ENCODE results near the gene LYZL4. TPM values are rescaled to one million over a fixed set of nuclear protein-coding genes. Genes with fewer than 3 reads are reported as not detected.
A peak's percentile ranks its signal among the peaks of the same experiment; 100 is the strongest.

The LYZL4 gene
- total and polyA plus RNA-seq, 3 experiments from 2014 or later: not detected

DNA sequence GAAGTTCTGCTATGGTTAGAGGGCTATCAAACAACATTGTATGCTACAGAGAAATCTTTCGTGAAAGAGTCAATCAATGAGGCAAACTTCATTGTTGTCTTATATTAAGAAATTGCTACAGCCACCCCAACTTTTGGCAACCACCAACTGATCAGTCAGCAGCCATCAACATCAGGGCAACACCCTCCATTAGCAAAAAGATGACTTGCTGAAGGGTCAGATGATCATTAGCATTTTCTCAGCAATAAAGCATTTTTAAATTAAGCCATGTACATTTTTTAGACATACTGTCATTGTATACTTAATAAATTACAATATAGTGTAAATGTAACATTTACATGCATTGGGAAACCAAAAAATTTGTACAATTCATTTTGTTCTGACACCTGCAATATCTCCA lies 53.1 kb downstream of the LYZL4 start:
- H3K27me3 Mint-ChIP-seq: peaks cover 1 to 33% of the 10 kb centered on the region in 2 donors

DNA sequence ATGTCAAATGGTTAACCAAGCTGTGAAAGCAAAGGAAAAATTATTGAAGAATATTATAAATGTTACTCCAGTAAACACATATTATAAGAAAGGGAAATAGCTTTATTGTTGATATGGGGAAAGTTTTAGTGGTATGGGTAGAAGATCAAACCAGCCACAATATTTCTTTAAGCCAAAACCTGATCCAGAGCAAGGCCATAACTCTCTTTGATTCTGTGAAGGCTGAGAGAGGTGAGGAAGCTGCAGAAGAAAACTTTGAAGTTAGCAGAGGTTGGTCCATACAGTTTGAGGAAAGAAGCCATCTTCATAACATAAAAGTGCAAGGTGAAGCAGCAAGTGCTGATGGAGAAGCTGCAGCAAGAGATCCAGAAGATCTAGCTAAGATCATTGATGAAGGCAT lies 54.8 kb downstream of the LYZL4 start:
- Histone ChIP-seq H3K4me3 (ENCODE audit: low read length) (no peak overlapping the region), H3K9me3 (ENCODE audit: low read length) (no peaks in the 10 kb centered on the region), H3K36me3 (ENCODE audit: insufficient read depth, low read length) (no peaks in the 10 kb centered on the region), H3K4me1 (ENCODE audit: insufficient read depth, low read length) (no peaks in the 10 kb centered on the region), H3K27ac (ENCODE audit: low read depth, low read length) (no peak overlapping the region), H3K27me3 (ENCODE audit: insufficient read depth, low read length, poor library complexity, severe bottlenecking) (no peaks in the 10 kb centered on the region)
- peaks cover 0 to 2% (median 0%) of the 10 kb centered on the region in 5 donors for H3K9me3 Mint-ChIP-seq
- H3K4me3 Mint-ChIP-seq: no peak overlapping the region
- no peak for DNase-seq
- CTCF ChIA-PET: no interaction called here
- peaks cover 6 to 33% of the 10 kb centered on the region in 2 donors for H3K27me3 Mint-ChIP-seq
- H3K36me3 Mint-ChIP-seq: no peaks in the 10 kb centered on the region
- no peak overlapping the region for H3K27ac Mint-ChIP-seq
- H3K4me1 Mint-ChIP-seq: peaks cover 0 to 4% (median 2%) of the 10 kb centered on the region in 3 donors
- POLR2A ChIA-PET: no interaction called here

More for the DNA sequence above, 53.1 kb downstream of the LYZL4 start:
- ChIA-PET POLR2A (no interaction called here), CTCF (no interaction called here)
- Histone ChIP-seq H3K4me1 (ENCODE audit: insufficient read depth, low read length) (no peaks in the 10 kb centered on the region), H3K4me3 (ENCODE audit: low read length) (no peak overlapping the region), H3K27ac (ENCODE audit: low read depth, low read length) (no peak overlapping the region), H3K36me3 (ENCODE audit: insufficient read depth, low read length) (no peaks in the 10 kb centered on the region), H3K27me3 (ENCODE audit: insufficient read depth, low read length, poor library complexity, severe bottlenecking) (no peaks in the 10 kb centered on the region), H3K9me3 (ENCODE audit: low read length) (no peaks in the 10 kb centered on the region)
- Mint-ChIP-seq H3K27ac (no peak overlapping the region), H3K9me3 (peaks cover 0 to 5% (median 0%) of the 10 kb centered on the region in 5 donors), H3K4me1 (peaks cover 0 to 4% (median 2%) of the 10 kb centered on the region in 3 donors), H3K4me3 (no peak overlapping the region), H3K36me3 (no peaks in the 10 kb centered on the region)
- DNase-seq: no peak

DNA sequence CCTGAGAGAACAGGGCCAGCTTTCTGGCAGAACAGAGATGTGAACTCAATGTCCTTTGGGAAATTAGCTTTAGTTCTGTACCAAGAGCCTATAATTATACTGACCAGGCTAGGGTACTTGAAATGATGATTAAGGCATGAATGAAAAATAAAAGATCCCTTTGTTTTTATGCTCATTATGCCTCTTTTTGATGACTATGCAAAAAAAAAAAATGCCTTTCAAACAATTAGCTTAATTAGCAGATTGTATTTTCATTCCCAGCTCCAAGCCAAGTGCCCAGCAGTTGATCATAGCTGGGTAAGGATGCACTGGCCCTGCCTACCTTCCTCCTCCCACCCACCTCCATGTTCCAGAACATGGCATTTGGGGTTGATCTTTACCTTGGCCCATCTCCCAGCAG lies 56.8 kb downstream of the LYZL4 start:
- no peak overlapping the region for H3K27ac Mint-ChIP-seq
- no peak for DNase-seq
- H3K36me3 Mint-ChIP-seq: peaks cover 0 to 5% (median 0%) of the 10 kb centered on the region in 3 donors
- peaks cover 6 to 28% of the 10 kb centered on the region in 2 donors for H3K27me3 Mint-ChIP-seq
- Histone ChIP-seq H3K27me3 (ENCODE audit: insufficient read depth, low read length, poor library complexity, severe bottlenecking) (no peaks in the 10 kb centered on the region), H3K4me3 (ENCODE audit: low read length) (no peak overlapping the region), H3K27ac (ENCODE audit: low read depth, low read length) (no peak overlapping the region), H3K4me1 (ENCODE audit: insufficient read depth, low read length) (peaks cover 2% of the 10 kb centered on the region), H3K9me3 (ENCODE audit: low read length) (no peaks in the 10 kb centered on the region), H3K36me3 (ENCODE audit: insufficient read depth, low read length) (no peaks in the 10 kb centered on the region)
- peaks cover 0 to 2% (median 0%) of the 10 kb centered on the region in 5 donors for H3K9me3 Mint-ChIP-seq
- POLR2A ChIA-PET: no interaction called here
- CTCF ChIA-PET: no interaction called here
- H3K4me3 Mint-ChIP-seq: no peak overlapping the region
- H3K4me1 Mint-ChIP-seq: peaks cover 0 to 4% (median 2%) of the 10 kb centered on the region in 3 donors

DNA sequence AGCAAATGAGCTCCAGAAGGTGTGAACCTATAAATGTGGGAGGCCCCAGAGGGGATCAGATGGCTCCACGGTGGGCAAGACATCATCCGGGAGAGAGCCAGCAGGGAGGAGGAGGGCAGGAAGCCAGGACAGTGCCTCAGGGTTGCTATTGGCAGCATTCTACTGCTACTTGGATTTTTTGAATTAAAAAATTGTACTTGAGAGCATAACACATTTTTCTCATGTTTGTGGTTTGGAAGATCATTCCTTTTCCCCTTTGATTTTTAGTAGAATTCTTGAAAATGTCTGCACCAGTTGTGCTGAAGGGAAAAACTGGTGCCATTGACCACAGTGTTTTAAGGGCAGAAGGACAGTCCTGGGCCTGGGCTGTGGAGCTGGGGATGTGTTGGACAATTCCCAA lies 59.2 kb downstream of the LYZL4 start:
- Mint-ChIP-seq H3K9me3 (peaks cover 0 to 1% (median 0%) of the 10 kb centered on the region in 5 donors), H3K27me3 (peaks cover 6 to 24% of the 10 kb centered on the region in 2 donors), H3K27ac (no peak overlapping the region), H3K36me3 (peaks cover 0 to 5% (median 0%) of the 10 kb centered on the region in 3 donors), H3K4me3 (no peak overlapping the region), H3K4me1 (peaks cover 2 to 18% (median 8%) of the 10 kb centered on the region in 3 donors)
- H3K4me3 ChIP-seq (ENCODE audit: low read length): no peak overlapping the region
- H3K27ac ChIP-seq (ENCODE audit: low read depth, low read length): no peak overlapping the region
- POLR2A ChIA-PET: no interaction called here
- CTCF ChIA-PET: no interaction called here
- no peak for DNase-seq
- H3K4me1 ChIP-seq (ENCODE audit: insufficient read depth, low read length): peaks cover 19% of the 10 kb centered on the region
- H3K27me3 ChIP-seq (ENCODE audit: insufficient read depth, low read length, poor library complexity, severe bottlenecking): no peaks in the 10 kb centered on the region
- H3K9me3 ChIP-seq (ENCODE audit: low read length): no peaks in the 10 kb centered on the region
- H3K36me3 ChIP-seq (ENCODE audit: insufficient read depth, low read length): no peaks in the 10 kb centered on the region

DNA sequence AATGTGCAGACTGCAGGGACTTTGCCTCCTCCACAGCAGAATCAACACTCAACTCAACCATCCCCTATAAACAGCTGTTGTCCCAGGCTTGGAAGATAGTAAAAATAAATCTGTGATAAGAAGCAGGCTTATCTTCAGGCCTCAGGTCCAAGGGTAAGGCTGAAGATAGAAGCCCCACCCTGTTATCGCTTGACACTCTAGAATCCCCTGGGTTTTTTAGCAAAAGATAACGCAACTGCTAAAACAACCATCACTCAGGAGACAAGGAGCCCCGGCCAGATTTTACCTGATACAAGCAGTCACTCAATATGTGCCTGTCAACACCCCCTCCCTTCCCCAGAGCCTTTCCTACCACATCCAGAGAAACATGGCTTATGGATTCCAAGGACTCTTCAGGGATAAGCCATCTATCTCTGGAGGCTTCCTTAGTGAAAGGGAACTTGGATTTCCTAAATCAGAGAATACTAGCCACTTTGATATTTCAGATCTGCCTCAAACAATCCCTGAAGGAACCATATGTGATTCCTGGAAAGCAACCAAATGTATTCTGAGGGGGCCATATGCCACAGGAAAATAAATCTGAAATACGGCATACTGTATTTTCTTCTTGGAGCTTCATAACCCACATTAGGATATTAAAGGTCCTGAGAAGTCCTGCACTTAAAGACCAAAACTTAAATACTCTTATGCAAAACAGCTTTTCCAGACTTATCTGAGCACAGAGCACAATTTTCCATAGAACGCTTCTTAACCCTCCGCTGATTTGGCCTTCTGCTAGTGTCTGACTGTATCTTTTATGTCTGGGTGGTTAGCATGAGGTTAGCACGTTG lies 60.4 kb downstream of the LYZL4 start:
- Mint-ChIP-seq H3K4me1 (peaks cover 14 to 30% (median 20%) of the 10 kb centered on the region in 3 donors), H3K27ac (no peak overlapping the region), H3K27me3 (peaks cover 6 to 15% of the 10 kb centered on the region in 2 donors), H3K4me3 (no peak overlapping the region), H3K36me3 (peaks cover 0 to 5% (median 0%) of the 10 kb centered on the region in 3 donors), H3K9me3 (peaks cover 0 to 3% (median 0%) of the 10 kb centered on the region in 5 donors)
- Histone ChIP-seq H3K27ac (ENCODE audit: low read depth, low read length) (no peak overlapping the region), H3K27me3 (ENCODE audit: insufficient read depth, low read length, poor library complexity, severe bottlenecking) (no peaks in the 10 kb centered on the region), H3K4me1 (ENCODE audit: insufficient read depth, low read length) (peaks cover 26% of the 10 kb centered on the region), H3K9me3 (ENCODE audit: low read length) (no peaks in the 10 kb centered on the region), H3K4me3 (ENCODE audit: low read length) (no peak overlapping the region), H3K36me3 (ENCODE audit: insufficient read depth, low read length) (no peaks in the 10 kb centered on the region)
- no peak for DNase-seq
- POLR2A ChIA-PET: no interaction called here
- CTCF ChIA-PET: no interaction called here

DNA sequence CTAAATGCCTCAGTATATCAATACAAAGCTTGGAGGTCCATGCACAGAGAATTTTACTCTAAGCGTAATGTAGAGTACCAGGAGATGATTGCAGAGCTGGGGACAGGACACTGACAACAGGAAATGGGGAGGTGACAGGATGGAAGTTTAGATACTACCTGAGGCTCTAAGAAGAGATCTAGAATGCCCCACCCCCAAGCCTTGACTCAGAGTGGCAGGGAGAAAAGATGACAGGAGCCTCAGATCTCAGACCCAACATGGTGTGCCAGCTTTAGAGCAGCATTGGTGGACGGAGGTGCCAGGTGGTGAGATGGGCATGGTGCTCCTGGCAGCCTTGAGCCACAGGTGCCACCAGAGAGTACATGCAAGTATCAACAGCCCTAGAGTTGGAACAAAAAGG lies 62.5 kb downstream of the LYZL4 start:
- Histone ChIP-seq H3K9me3 (ENCODE audit: low read length) (no peaks in the 10 kb centered on the region), H3K27me3 (ENCODE audit: insufficient read depth, low read length, poor library complexity, severe bottlenecking) (no peaks in the 10 kb centered on the region), H3K27ac (ENCODE audit: low read depth, low read length) (no peak overlapping the region), H3K36me3 (ENCODE audit: insufficient read depth, low read length) (no peaks in the 10 kb centered on the region), H3K4me1 (ENCODE audit: insufficient read depth, low read length) (peaks cover 26% of the 10 kb centered on the region), H3K4me3 (ENCODE audit: low read length) (no peak overlapping the region)
- Mint-ChIP-seq H3K27me3 (peaks cover 7 to 9% of the 10 kb centered on the region in 2 donors), H3K9me3 (peaks cover 0 to 6% (median 1%) of the 10 kb centered on the region in 5 donors), H3K4me1 (peaks cover 15 to 31% (median 20%) of the 10 kb centered on the region in 3 donors), H3K4me3 (peak overlapping the region in 1 of 7 donors; percentile 29), H3K36me3 (peaks cover 0 to 5% (median 0%) of the 10 kb centered on the region in 3 donors), H3K27ac (peak overlapping the region in 1 of 8 donors; percentile 58)
- ChIA-PET CTCF (no interaction called here), POLR2A (no interaction called here)
- DNase-seq: peak in 1 of 5 donors; percentile 3

Other genes with a start within 250 kb of the LYZL4 start
- not detected for gene CCK, start 144.4 kb downstream of the LYZL4 start, total RNA-seq
- not detected for gene CCK, start 144.4 kb downstream of the LYZL4 start, polyA plus RNA-seq
- 1 to 10 TPM; 5.4 to 5.9 TPM for gene VIPR1, start 92.0 kb upstream of the LYZL4 start, total RNA-seq
- 12.7 TPM for gene VIPR1, start 92.0 kb upstream of the LYZL4 start, polyA plus RNA-seq
- gene SEC22C, start 171.4 kb upstream of the LYZL4 start, total RNA-seq: 10 to 100 TPM; 52.6 to 53.6 TPM
- 45.5 TPM for gene SEC22C, start 171.4 kb upstream of the LYZL4 start, polyA plus RNA-seq
- 10 to 100 TPM; 80.4 to 80.7 TPM for gene SS18L2, start 180.2 kb upstream of the LYZL4 start, total RNA-seq
- 159 TPM for gene SS18L2, start 180.2 kb upstream of the LYZL4 start, polyA plus RNA-seq
- 10 to 100 TPM; 54.1 to 58.2 TPM for gene NKTR, start 190.1 kb upstream of the LYZL4 start, total RNA-seq
- gene NKTR, start 190.1 kb upstream of the LYZL4 start, polyA plus RNA-seq: 15.8 TPM
- under 1 TPM; 0.48 to 0.60 TPM for gene ZBTB47, start 243.1 kb upstream of the LYZL4 start, total RNA-seq
- gene ZBTB47, start 243.1 kb upstream of the LYZL4 start, polyA plus RNA-seq: not detected